ENCODE measurements around the gene TMIGD1. TPM values are rescaled to one million over a fixed set of nuclear protein-coding genes. Genes with fewer than 3 reads are reported as not detected.

The TMIGD1 gene
- total RNA-seq, 2 experiments from 2014 or later = not detected

DNA sequence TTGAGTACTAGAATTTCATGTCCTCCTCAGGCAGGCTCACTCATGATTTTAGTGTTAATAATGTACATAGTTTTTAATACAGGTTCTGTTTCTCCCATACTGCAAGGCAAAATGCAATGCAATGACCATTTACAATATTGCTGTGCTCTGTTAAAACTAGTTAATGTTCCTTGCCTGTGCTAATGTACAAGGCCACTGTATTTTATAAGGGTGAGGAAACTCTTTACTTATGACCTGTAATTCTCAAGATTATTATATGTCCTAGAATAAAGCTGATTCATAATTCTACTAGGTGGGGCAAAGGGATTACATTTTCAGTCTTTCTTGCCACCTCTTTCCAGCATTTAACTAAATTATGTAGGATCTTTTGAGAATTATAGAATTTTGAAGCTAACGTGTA, 19.4 kb downstream of the TMIGD1 start:
- no peak overlapping the region for H3K4me3 Mint-ChIP-seq
- no peaks in the 10 kb centered on the region for H3K9me3 Mint-ChIP-seq
- TF ChIP-seq, protein P1, sequence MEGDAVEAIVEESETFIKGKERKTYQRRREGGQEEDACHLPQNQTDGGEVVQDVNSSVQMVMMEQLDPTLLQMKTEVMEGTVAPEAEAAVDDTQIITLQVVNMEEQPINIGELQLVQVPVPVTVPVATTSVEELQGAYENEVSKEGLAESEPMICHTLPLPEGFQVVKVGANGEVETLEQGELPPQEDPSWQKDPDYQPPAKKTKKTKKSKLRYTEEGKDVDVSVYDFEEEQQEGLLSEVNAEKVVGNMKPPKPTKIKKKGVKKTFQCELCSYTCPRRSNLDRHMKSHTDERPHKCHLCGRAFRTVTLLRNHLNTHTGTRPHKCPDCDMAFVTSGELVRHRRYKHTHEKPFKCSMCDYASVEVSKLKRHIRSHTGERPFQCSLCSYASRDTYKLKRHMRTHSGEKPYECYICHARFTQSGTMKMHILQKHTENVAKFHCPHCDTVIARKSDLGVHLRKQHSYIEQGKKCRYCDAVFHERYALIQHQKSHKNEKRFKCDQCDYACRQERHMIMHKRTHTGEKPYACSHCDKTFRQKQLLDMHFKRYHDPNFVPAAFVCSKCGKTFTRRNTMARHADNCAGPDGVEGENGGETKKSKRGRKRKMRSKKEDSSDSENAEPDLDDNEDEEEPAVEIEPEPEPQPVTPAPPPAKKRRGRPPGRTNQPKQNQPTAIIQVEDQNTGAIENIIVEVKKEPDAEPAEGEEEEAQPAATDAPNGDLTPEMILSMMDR (IDR thresholded peaks at IDR 0.05) = no peak
- H3K4me1 Mint-ChIP-seq (ENCODE audit: low read depth) = no peaks in the 10 kb centered on the region
- POLR2A ChIA-PET = interaction anchor here (0.7 kb wide), 1 partner anchor 17 kb away, joined by 3 read pairs; no protein-coding TSS in a partner anchor
- no peaks in the 10 kb centered on the region for H3K27me3 Mint-ChIP-seq
- ATAC-seq (no peak), DNase-seq (no peak)
- intact Hi-C loops (cut with micrococcal nuclease) = no loop called here
- CTCF ChIA-PET = interaction anchor here (1.2 to 1.5 kb wide), 2 partner anchors 9 to 22 kb away, joined by 3 to 6 read pairs; no protein-coding TSS in a partner anchor
- H3K27ac Mint-ChIP-seq = no peak overlapping the region
- no peaks in the 10 kb centered on the region for H3K36me3 Mint-ChIP-seq (ENCODE audit: low read depth)

DNA sequence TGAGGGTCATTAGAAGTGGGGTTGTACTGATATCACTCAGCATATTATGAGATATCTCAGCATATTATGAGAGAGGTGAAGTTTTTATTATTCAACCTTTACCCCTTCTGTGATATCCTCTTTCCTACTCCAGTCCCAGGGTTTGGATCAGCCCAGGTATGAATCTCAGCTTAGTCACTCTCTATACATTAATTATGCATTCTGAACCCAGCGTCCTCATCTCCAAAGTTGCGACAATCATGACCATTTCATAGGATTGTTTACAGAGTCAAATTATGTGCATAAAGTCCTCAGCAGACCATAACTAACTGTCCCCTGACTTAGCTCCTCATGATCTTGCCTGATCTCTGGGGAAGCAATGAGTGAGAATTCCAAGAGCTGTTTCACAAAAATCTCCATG, 21.6 kb downstream of the TMIGD1 start:
- DNase-seq (no peak), ATAC-seq (no peak)
- Mint-ChIP-seq H3K27ac (no peak overlapping the region), H3K4me3 (no peak overlapping the region), H3K9me3 (no peaks in the 10 kb centered on the region), H3K36me3 (ENCODE audit: low read depth) (no peaks in the 10 kb centered on the region), H3K27me3 (no peaks in the 10 kb centered on the region), H3K4me1 (ENCODE audit: low read depth) (no peaks in the 10 kb centered on the region)
- ChIA-PET CTCF (interaction anchor here (0.9 kb wide), 1 partner anchor 15 kb away, joined by 3 read pairs; no protein-coding TSS in a partner anchor), POLR2A (interaction anchor here (0.6 kb wide), 1 partner anchor 280 kb away, joined by 3 read pairs; no protein-coding TSS in a partner anchor)
- TF ChIP-seq, protein P1 (IDR thresholded peaks at IDR 0.05) = no peak
- intact Hi-C loops (cut with micrococcal nuclease) = no loop called here

DNA sequence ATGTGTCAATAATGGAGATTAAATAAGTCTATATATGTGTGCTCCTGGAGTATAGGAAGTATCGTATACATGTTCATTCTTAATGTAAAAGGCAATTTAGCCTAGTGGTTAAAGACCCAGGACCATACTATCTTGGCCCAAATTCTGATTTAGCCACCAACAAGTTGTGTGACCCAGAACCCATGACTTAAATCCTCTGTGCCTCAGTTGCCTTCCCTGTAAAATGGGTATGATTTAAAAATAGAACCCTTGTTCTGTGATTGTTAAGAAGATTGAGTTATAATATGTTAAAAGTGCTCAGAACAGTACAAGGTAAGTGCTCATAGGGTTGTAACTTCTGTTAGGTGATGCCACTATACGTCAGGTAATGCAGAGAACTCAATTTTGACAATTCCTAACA, 23.3 kb downstream of the TMIGD1 start:
- no peaks in the 10 kb centered on the region for H3K9me3 Mint-ChIP-seq
- POLR2A ChIA-PET = no interaction called here
- H3K36me3 Mint-ChIP-seq (ENCODE audit: low read depth) = no peaks in the 10 kb centered on the region
- H3K4me1 Mint-ChIP-seq (ENCODE audit: low read depth) = no peaks in the 10 kb centered on the region
- ATAC-seq (no peak), DNase-seq (no peak)
- TF ChIP-seq, protein P1 (IDR thresholded peaks at IDR 0.05) = no peak
- CTCF ChIA-PET = no interaction called here
- H3K27ac Mint-ChIP-seq = no peak overlapping the region
- no peaks in the 10 kb centered on the region for H3K27me3 Mint-ChIP-seq
- intact Hi-C loops (cut with micrococcal nuclease) = no loop called here
- no peak overlapping the region for H3K4me3 Mint-ChIP-seq

DNA sequence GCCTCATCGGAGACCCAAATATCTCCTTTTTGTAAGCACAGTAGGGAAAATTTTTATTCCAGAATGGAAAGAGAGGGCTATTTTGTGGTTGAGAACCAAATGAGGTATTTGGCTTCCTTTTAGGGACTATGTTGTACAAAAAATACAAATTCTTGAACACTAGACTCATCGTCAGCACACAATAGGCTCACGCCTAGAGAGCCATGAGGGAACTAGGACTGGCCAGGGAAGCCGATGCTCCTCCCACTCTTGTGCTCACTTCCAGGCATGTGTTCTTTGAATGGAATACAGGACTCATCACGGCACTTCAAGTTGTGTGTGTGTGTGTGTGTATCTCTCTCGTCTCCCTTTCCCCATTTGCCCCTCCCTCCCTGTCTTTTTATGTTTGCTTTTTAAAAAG, 24.3 kb downstream of the TMIGD1 start:
- TF ChIP-seq, protein P1 (IDR thresholded peaks at IDR 0.05) = no peak
- CTCF ChIA-PET = no interaction called here
- DNase-seq (no peak), ATAC-seq (no peak)
- Mint-ChIP-seq H3K27ac (no peak overlapping the region), H3K9me3 (no peaks in the 10 kb centered on the region), H3K4me1 (ENCODE audit: low read depth) (no peaks in the 10 kb centered on the region), H3K27me3 (no peaks in the 10 kb centered on the region), H3K36me3 (ENCODE audit: low read depth) (no peaks in the 10 kb centered on the region), H3K4me3 (no peak overlapping the region)
- intact Hi-C loops (cut with micrococcal nuclease) = no loop called here
- POLR2A ChIA-PET = no interaction called here

DNA sequence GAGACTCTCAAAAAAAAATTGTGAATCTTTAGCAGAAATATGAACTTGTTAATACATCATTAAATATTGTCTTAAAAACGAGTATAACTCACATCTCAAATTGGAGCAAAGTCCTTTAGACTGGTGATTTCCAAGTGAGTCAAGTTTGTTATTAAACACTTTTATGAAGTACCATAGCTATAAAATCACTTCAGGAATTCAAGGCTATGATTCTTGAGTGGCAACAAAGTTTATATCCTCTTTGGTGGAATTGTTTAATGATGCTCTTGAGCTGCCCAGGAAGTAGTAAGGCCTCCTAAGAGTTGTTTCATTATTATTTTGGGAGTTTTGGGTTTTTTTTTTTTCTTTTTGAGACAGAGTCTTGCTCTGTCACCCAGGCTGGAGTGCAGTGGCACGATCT, 25.5 kb downstream of the TMIGD1 start:
- no peaks in the 10 kb centered on the region for H3K27me3 Mint-ChIP-seq
- ATAC-seq (no peak), DNase-seq (no peak)
- TF ChIP-seq, protein P1 (IDR thresholded peaks at IDR 0.05) = no peak
- no peak overlapping the region for H3K4me3 Mint-ChIP-seq
- POLR2A ChIA-PET = no interaction called here
- no peaks in the 10 kb centered on the region for H3K36me3 Mint-ChIP-seq (ENCODE audit: low read depth)
- H3K4me1 Mint-ChIP-seq (ENCODE audit: low read depth) = no peaks in the 10 kb centered on the region
- H3K27ac Mint-ChIP-seq = no peak overlapping the region
- CTCF ChIA-PET = interaction anchor here (1.0 kb wide), 1 partner anchor 9 kb away, joined by 4 read pairs; no protein-coding TSS in a partner anchor
- no peaks in the 10 kb centered on the region for H3K9me3 Mint-ChIP-seq
- intact Hi-C loops (cut with micrococcal nuclease) = no loop called here

Data from activated CD8-positive, alpha-beta T cell treated with anti-CD3 and anti-CD28 coated beads for 36 hours (primary cell).